NT2/D1 (cell line): ENCODE data around the gene USP47.

Experiments used
- SUZ12 ChIP-seq: IDR thresholded peaks from 2 replicates; pipeline ENCODE4 v1.6.1; 2011; ENCODE audit not compliant: insufficient read length, insufficient read depth; ENCODE audit errors: extremely low read depth
- YY1 ChIP-seq: IDR thresholded peaks from 2 replicates; pipeline ENCODE4 v1.6.1; 2011; ENCODE audit not compliant: insufficient read length, insufficient read depth
- ZNF274 ChIP-seq: IDR thresholded peaks from 2 replicates; pipeline ENCODE4 v1.6.1; 2011; ENCODE audit warnings: mild to moderate bottlenecking, low read depth, low read length

DNA sequence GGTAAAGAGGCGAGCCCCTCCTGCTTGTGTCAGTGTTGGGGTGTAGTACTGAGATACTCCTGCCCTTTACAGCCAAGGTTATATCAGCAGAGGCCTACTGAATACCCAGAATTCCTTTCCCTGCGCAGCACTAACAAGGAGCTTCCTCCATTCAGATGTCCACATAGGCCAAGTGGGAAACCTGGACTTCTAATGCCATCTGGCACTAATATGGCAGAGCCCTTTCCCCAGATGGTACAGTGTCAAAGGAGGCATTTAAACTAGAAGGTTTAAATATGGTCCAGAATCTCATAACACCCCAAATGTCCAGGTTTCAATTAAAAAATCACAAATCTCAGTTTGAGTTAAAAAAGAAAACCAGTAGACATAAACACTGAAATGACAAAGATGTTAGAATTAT, 68.8 kb downstream of the USP47 start:
- no peak for TF ChIP-seq SUZ12
- TF ChIP-seq ZNF274: no peak
- no peak for TF ChIP-seq YY1
